ENCODE measurements around the gene PALS1.

PALS1 gene

DNA sequence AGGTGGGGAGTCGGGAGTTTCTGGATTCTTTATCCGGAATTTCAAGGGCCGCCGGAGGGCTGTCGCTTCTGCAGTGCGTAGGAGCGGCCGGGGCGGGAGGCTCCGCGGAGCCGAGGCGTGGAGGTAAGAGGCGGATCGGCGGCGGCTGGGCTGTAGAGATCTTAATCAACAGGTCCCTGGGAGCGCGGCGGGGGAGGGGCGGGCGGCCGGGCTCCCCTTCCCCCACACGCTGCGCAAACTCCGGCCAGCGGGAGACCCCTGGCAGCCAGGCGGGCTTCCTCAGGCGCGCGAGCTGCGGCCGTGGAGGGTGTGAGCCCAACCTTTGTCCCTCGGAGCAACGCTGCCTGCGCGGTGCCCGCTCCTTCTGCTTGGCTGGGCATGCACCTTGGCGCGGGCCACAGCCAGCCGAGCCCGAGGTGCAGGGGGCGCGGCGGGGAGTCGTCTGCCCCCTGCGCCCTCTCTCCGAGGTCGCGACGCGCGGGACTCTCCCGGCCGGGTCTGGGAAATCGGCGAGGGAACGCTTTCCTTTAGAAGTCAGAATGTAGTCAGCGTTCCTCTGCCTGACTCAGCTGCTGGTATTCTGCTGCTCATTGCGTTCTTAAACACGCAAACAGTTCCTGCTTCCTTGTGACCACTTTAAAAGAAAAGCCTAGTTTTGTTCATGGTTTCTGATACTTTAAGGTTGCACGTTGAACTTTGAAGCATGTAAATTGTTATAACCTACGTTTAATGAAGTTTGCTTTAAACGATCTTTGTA is at the start of gene PALS1:
Gene PALS1, plus strand, starts transcription at position 25 of the 757 bp plus-strand sequence. CDS start 37,736 bp downstream, outside the sequence.
- peak; percentile 92 for DNase-seq (ENCODE audit: low read depth)

DNA sequence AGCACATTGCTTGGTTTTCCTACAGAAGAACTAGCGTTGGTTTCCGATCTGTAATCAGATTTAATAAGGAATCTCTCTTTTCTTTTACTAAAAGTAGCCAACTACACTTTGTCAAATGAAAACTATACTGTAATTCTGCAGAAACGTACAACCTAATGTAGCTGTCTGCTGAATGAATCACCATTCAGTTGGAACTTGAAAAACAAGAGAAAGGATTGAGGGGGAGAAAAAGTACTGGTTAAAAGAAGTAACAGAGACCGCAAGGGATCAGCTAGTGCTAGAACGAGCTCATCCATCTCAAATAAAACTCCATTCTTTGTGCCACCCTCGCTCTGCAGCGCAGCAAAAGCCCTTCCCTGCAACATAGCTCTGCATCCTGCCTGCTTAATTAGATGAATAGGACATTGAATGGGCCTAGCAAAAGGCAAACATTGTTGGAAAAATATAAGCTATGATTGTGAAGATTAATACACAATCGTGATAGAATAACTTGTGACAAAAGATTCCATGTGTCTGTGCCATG is 49.4 kb upstream of the PALS1 start:
- DNase-seq (ENCODE audit: low read depth), result no peak

DNA sequence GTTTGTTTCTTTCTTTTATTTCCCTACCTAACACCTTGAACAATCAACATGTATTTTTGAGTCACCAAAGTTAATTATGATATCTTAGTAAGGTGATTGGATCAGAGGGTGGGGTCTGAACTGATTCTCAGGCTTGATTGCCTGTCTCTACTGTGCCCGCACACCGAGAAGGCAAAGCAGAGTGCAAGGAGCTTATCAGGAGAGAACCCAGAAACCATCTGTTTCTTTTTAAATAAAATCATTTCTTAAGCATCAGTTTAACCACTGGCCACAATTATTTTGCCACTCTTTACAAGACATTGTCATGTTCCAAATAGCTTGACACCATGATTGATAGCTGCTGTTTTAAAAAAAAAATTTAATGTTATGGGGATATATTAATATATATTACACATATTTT is 48.9 kb upstream of the PALS1 start:
- DNase-seq (ENCODE audit: low read depth), result no peak

DNA sequence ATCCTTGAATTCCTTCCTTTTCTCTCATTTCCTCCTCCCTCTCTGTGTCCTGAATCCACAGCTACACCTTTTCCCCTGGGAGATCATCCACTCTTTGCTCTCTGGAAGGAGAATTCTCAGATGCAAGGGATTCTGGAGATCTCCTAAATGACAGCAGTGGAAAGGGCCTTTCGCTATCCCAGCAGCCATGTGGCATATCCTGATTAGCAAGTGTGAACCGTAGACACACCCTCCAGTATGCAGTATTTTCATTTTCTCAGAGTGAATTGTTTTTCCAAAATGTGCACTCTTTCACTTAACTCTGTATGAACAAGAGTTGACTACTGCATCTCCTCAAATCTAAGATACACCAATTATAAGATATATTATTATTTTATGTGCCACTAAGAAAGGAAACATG is 46.0 kb upstream of the PALS1 start:
- DNase-seq (ENCODE audit: low read depth), result no peak

DNA sequence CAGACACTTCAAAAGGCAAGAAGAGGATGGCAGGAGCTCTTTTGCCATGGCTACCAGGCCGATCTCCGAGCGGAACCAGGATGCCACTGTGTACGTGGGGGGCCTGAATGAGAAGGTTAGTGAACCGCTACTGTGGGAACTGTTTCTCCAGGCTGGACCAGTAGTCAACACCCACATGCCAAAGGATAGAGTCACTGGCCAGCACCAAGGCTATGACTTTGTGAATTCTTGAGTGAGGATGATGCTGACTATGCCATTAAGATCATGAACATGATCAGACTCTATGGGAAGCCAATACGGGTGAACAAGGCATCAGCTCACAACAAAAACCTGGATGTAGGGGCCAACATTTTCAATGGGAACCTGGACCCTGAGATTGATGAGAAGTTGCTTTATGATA is 42.2 kb upstream of the PALS1 start:
- peak; percentile 59 for DNase-seq (ENCODE audit: low read depth)

DNA sequence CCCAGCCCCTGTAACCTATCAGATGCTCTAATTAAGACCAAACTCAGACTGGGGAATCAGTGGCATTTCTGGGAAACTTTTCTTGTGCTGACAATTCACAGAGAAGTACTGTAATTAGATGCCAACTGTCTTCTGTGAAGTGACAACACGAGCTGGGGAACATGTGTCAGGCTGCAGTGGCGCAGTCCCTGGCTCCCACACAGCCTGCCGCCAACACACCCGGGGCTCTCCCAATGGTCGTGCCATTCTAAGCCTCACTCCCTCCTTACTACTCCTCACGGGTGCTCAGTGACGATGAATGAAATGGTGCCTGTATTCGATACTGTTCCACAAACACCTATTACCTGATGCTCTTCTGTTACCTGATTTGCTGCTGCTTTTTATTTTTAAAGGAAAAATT is 33.4 kb upstream of the PALS1 start:
- no peak for DNase-seq (ENCODE audit: low read depth)

DNA sequence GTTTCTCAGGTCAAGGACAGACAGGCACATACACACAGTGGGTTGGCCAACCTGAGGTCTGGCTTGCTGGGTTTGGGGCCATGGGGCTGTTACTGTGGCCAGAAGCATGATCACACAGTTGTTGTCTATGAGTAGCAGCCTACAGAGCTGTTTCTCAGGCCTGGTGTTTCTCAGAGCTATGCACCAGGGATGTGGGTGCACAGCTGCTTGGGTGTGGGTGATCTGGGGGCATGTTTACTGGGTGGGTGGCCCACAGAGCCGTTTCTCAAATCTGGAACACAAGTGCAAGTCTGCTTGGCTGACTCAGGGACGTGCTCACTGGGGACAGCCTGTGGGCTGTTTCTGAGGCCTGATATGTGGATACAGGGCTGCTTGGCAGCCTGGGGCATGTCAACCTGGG is 23.1 kb upstream of the PALS1 start:
- no peak for DNase-seq (ENCODE audit: low read depth)

DNA sequence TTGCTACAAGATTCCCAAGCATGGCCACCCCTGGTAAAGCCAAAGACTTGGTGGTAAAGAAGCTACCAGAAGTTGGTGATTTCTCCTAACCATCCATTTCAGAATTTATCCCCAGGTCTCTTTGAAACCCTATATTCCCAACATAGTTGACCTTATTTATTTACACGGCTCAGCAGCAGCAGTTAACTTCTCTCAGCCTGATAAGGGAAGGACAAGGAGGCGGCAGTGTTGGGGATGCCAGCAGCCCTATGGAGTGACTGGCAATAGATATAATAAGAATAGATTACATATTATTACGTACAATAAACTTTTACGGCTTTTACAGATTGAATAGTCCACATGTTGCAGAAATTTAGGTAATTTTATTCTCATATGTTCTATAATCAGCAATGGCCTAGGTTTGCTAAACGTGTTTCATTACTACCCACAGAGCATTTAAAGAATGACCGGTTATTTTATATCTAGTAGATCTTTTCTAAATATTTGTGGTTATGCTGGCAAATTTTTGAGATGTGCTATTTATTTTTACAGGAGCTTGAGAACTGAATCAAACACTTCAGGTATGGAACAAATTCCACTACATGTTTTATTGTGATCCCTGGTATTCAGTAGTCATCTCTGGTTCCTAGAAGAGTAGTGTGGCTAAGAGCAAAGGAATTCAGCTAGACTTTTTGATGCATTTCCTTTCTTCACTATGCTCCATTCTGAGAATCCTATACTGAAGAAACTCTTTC is 19.8 kb upstream of the PALS1 start:
- DNase-seq (ENCODE audit: low read depth), result peak; percentile 92

DNA sequence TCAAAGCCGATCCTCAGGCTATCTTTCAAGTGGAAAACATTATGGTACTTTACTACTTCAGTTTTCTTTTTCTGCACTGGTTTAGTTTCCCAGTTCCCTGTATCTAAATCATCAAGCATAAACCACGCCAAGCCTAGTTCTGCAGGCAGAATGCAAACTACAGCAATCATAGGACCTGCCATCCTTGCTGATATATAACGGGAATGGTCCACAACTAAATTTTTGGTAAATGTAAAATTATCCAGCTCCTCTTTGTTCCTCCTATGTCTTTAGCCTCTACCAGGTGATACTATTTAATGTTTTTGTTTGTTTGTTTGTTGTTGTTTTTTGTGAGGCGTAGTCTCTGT is 19.3 kb upstream of the PALS1 start:
- DNase-seq (ENCODE audit: low read depth), result no peak

DNA sequence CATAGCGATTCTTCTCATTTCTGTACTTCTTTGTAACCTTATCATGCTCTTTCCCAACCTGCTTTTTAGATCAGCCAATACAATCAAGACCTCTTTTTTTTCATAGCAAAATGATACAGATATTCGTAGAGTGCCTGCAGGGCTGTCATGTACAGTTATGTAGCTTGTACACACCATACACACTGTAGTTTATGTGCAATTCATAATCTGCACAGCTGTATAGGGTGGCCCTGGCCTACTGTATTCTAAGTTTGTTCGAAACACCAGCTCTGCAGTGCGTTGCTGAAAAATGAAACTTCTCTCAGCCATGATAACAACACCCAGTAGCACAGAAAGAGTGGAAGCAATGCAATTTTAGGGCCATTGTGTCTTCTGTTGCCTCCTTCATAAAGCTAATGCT is 15.7 kb upstream of the PALS1 start:
- DNase-seq (ENCODE audit: low read depth), result no peak

DNA sequence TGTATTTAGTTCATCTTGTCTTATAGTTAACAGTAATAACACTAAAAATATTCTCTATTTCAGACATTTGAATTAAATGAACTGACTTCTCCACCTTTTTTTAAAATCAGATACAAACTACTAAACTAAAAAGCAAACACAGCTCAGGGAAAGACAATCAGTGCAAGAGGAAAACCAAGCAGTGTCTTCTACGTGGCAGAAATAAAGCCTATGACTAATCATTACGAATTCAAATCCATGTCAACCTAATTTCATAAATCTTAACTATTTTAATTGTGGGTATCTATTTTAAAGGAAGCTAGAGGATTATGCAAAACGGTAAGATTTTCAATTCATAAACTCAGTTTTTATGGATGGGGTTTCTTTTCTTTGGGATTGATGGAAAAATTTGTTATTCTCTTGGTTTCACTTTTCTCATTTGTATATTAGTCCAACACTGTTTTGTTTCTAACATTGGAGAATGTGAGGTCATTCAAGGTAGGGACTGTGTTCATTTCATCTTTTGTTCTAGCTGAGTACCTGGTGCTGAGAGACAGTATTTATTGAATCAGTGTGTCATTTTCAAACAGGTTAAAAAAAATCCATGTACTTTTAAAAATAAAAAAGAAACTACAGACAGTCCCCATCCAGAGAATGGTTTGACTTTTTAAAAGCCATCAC is 12.8 kb upstream of the PALS1 start:
- DNase-seq (ENCODE audit: low read depth), result peak; percentile 71

DNA sequence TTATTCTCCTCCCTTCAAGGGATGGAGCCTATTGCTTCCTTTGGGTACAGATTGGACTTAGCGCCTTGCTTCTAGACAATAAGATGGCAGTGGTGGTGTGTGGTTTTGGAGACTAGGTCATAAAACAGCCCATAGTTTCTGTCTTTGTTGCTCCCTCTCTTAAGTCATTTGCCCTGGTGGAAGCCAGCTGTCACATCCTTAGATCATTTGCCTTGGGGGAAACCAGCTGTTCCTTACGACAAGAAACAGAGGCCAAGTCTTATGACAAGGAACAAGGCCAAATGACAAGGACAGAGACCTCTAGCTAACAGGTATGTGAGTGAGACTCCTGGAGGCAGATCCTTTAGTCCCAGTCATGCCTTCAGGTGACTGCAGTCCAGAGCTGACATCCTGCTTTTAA is 9.2 kb upstream of the PALS1 start:
- DNase-seq (ENCODE audit: low read depth), result no peak

DNA sequence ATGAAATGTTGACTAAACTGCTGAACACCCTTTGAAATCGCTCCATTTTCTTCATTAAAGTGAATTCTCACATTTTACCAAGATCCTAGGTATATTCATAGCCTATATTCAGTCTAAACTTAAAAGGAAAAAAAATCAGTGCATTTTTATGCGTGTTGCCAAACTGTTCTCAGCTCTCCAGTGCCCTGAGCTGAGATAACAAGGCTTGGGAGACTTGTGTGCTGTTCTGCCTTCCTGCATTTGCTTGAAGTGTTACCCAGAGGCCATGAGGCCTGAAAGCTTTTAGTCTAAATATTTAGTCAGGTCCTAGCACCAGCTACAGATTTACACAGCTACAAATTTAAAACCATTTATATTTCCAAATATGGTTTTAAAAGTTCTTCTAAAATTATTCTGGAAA is 8.6 kb upstream of the PALS1 start:
- no peak for DNase-seq (ENCODE audit: low read depth)

DNA sequence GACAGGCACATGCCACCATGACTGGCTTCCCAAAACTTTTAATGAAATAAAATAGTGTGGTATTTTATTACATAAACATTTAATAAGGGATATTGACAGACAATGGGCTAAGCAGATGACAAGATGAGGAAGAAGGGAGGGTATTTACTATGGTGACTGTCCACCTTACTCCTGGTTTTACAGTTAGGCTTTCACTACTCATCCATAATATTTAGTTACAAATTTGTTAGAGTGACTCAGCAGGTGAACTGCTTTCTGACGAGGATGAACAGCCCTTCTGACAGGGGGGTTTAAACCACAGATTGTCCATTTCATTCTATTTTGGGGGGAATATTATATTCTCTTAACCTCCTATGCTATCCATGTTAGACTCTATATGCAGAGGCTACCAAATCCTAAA is 3.6 kb upstream of the PALS1 start:
- DNase-seq (ENCODE audit: low read depth), result peak; percentile 27

DNA sequence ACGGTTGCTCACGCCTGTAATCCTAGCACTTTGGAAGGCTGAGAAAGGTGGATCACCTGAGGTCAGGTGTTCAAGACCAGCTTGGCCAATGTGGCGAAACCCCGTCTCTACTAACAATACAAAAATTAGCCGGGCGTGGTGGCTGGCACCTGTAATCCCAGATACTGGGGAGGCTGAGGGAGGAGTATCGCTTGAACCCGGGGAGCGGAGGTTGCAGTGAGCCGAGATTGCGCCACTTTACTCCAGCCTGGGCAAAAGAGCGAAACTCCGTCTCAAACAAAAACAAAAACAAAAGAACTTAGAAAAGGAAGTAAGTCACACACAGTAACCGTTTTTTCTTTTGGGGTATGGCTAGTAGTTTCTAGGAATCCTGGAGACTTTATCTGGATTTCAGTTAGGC is 1.7 kb upstream of the PALS1 start:
- no peak for DNase-seq (ENCODE audit: low read depth)

DNA sequence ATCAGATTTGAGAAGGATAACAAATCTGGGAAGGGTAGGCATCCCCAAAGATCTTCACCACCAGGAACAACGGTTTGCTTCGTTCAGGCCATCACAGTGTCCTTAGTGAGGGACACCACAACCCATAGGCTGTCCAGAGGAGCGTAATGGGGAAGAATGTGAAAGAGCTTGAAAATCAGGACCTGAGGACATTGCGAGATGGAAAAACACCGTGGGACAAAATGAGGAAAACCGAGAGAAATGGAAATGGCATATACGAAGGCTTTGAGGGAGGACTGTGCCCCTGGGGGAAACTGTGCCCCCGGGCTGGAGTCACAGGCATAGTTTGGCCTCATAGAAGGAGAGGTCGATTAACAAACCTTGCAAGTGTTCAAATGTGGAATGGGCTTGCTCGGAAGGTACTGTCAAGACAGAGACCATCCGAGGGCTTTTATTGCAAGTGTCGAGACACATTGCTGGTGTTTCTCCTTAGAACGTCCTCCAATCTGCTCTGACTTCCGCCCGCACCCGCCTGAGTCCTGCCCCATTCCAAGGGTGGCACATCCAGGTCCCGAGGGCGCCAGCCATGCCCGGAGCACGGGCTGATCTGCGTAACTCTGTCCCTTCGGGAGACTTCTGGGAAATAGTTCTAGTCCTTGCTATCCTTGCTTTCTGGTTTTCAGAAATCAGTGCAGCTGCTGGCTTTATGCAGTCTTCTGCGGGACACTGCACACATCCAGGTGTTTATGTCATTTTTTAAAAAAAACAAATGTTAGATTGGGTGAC is 885 bp upstream of the PALS1 start:
- peak; percentile 66 for DNase-seq (ENCODE audit: low read depth)

DNA sequence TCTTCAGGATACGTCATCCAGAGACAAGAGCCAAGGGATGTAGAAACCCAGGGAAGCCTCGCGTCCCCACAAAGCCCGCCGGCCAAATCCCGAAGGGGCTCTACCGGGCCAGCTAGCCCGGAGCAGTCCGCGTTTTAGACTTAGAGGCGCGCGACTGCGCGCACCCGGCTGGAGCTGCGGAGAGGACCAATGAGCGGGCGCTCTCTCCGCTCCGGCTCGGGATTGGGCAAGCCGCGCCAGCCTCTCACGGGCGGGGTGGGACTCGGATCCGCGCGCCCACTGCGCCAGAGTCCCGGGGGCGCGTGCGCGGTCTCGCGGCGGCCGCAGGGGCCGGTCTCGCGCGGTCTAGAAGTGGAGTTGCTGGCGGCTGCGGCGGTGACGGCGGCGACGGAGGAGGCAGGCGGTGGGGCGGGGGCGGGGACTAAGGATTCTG is 241 bp upstream of the PALS1 start:
- DNase-seq (ENCODE audit: low read depth), result peak; percentile 98

DNA sequence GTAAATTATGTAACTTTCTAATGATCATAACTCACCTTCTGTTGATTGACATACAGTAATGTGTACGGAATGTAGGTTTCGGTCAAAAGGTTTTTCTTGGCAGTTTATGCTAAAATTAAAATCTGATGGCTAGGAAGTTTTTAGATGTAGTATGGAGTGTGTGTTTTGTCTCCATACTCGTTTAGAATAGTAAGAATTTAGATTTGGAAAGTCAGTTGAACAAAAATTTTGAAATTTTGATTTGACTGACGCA is 859 bp downstream of the PALS1 start:
- DNase-seq (ENCODE audit: low read depth), result no peak

DNA sequence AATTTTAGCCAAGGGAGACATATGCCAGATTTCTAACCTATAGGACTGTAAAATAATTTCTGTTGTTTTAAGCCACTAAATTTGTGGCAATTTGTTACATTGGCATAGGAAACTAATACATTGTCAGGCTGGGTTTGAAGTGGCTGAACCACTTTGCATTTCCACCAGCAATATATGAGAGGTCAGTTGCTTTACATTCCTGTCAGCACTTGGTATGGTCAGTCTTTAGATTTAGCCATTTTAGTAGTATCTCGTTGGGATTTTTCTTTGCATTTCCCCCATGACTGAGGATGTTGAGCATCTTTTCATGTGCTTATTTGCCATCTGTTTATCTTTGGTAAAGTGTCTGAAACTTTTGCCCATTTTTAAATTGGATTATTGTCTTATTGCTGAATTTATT is 3.9 kb downstream of the PALS1 start:
- DNase-seq (ENCODE audit: low read depth), result no peak

DNA sequence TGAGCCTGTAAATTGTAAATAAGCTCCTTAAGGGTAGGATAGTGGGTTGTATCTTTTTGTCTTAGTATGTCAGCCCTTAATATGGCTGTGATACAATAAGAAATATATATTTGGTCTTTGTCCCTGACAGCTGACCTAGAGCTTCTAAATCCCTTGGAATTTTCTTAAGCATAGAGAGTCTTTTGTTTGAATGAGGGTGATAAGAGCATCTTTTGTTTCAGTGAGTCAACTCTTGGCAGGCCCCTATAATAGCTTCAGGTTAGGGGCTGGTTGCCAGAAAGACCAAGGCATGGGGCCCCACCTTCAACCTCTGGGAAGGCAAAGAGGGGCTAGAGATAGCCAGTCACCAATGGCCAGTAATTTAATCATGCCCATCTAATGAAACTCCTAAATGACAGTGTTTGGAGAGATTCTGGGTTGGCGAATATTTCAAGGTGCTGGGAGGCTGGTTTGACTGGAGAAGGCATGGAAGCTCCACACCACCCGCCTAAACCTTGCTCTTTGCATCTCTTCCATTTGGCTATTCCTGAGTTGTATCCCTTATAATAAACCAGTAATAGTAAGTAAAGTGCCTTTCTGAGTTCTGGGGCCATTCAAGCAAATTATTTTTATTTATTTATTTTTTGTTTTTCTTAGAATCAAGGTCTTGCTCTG is 10.5 kb downstream of the PALS1 start:
- DNase-seq (ENCODE audit: low read depth), result peak; percentile 66

DNA sequence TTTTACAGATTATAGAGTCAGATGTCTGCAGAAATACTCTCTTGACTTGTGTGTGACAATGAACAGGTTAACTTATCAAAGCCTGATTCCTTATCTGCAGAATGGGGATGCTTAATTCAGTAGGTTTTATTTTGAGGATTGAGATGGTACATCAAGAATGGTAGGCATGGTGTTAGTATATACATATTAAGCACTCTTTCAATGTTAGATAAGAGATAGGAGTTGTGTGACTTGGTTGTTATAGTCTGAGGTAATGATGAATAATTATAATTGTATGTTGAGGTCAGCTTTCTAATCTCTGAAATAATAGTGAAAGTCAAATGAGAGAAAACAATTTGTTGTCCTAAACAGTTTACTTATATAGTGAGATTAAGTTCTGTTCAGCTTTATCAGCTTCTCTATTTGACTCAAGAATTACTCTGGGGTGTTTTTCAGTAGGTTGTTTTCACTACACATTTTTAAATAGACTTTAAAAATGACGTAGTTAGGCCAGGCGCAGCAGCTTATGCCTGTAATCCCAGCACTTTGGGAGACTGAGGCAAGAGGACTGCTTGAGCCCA is 11.9 kb downstream of the PALS1 start:
- peak; percentile 13 for DNase-seq (ENCODE audit: low read depth)

DNA sequence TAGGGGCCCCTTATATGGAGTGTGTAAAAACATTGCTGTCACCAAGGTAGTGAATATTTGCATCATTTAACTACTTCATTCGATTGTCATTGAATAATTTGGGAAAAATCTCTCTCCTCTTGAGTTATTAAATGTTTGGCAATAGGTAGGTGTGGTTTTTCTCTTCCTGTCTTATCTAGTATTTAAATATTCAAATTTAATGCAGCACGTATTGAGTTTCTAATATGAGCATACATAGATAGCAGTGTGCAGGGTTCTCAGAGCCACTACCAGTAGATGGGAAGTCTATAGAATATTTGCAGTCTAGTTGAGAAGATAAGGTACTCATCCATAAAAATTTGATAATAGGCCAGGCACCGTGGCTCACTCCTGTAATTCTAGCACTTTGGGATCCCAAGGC is 16.7 kb downstream of the PALS1 start:
- no peak for DNase-seq (ENCODE audit: low read depth)
